ENCODE measurements around the gene CEBPE.

DNA sequence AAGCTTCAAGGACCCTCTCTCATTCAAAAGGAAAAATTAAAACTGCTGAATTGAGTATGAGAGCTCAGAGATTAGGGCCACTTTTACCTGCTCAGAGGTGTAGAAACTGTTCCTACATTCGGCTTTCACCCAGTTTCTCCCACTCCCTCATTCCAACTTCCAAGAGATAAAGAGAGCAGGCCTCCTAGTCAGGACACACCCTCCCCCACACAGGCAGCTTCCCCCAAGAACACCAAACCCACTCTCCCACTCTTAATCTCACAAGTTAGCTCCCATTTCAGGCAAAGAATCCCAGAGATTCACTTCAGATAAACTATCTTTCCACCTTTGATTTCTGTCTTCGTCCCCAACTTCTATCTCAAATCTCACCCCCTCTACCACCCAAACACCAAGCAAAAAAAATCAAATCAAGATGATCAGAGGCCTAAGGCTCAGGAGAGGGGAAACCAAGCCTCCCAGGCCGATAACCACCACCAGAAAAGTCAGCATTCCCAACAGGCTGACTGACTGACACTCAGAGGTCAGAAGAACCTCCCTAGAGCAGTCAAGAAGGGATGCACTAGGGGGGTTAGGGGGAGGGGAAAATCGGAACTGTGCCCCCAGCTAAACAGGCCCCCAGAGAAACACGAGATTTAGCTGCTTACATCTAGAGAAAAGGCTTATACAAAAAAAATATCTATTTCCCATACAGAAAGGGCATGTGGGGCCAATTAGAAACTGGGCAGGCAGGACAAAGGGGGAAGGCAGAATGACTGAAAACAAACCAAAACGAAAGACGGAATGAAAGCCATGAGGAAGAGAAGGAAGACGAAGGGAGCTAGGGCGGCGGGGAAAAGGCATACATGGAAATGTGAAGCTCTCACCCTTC is 48.6 kb downstream of the CEBPE start:
- no peak for TF ChIP-seq CTCF (IDR thresholded peaks at IDR 0.05; ENCODE audit: insufficient read depth, low read length, poor library complexity, severe bottlenecking)
- TF ChIP-seq EZH2phosphoT487 (conservative IDR thresholded peaks at IDR 0.05; ENCODE audit: low read length): no peak

Data from SU-DHL-6 (cell line).